GM18909 (cell line): ENCODE results near the gene ZIC4.

ENCODE experiments used
- ATAC-seq: cut with Tn5 transposase; IDR thresholded peaks from one replicate; pipeline ENCODE4 v1.9.1; 2021; ENCODE audit warnings: mild to moderate bottlenecking; ENCODE audit not compliant: unreplicated experiment, poor library complexity

Gene ZIC4

GRCh38 chr3:147358144-147358992 lies 48.0 kb downstream of the ZIC4 start:
- no peak for ATAC-seq

DNA sequence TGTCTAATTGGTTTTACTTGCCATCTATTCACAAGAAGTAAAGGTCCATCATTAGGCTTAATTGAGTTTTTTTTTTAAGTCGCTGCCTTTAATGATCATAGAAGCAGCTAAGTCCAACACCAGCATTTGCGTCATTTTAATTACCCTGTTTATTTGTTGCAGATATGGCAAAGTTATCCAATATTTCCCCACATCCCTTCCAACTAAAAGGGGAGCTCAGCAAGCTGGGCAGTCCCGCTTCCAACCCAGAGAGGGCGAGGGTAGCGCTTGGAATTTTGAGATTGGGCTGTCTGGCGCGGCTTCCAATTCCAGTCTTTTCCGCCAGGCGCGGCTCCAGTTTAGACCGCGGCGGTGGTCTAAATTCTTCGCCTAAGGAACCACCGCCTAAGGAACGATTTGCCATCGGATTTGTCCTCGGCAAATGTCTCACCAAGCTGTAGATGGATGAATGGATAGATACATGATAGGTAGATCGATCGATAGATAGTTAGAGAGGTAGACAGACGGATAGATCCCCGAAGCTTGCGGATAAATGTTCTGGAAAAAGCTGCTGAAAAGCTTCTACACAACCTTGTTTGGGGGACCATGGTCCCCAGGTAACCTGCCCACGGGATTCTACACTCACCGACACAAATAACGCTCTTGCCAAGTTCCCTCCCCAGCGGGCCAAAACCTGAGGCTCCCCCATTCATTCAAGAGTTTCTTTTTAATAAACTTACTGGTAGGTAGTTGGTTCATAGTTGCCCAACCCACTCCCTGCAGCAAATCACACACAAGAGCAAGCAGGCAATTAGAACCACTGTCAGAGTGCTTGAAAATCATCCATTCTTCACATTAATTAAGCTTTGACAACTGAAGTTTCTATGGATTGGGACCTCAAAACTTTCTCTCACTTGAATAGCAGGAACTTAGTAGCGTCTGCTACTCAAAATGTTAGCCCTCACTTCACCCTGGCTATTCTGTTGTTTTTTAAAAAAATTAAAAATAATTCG lies 49.1 kb downstream of the ZIC4 start:
- ATAC-seq = no peak

- no peak for ATAC-seq
These were observed 50.0 kb downstream of the ZIC4 start for GRCh38 chr3:147356145-147356908.

GRCh38 chr3:147355753-147356090 lies 50.6 kb downstream of the ZIC4 start:
- no peak for ATAC-seq

GRCh38 chr3:147355084-147355752 lies 51.1 kb downstream of the ZIC4 start:
- ATAC-seq = no peak

DNA sequence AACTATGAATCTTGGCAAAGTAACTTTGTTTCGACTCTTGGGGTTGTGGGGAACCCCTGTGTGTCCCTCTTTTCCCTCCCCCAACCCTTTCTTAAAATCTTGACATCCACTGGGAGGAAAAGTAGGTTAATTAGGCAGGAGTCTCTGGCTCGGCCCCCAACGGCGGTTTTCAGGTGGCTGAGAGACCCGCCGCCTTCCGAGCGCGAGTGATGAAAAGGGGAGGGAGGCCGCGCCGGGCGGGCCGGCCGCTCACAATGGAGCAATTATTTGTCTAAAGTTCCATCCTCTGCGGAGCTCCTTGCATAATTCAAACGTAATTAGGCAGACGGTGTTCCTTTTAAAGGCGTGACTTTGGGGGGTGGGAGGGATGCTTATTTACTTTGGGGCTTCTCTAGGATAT lies 51.7 kb downstream of the ZIC4 start:
- ATAC-seq = no peak

DNA sequence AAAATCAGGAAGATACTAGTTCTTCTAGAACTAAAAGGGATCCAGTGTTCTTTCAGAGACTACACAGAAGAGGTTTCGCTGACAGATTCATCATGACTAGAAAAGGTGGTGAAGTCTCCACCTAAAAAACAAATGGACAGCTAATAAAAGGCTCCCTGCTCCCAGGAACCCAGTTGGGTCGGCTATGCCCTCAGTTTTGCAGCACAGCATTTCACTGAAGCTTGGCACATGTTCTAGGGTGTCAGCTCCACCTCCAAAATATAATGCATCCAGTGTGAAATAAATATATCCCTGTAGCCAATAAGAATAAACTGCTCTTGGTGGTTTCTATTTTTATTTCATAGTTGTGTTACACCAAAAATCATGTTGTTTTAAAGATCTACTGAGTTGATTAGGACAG lies 55.0 kb downstream of the ZIC4 start:
- no peak for ATAC-seq

DNA sequence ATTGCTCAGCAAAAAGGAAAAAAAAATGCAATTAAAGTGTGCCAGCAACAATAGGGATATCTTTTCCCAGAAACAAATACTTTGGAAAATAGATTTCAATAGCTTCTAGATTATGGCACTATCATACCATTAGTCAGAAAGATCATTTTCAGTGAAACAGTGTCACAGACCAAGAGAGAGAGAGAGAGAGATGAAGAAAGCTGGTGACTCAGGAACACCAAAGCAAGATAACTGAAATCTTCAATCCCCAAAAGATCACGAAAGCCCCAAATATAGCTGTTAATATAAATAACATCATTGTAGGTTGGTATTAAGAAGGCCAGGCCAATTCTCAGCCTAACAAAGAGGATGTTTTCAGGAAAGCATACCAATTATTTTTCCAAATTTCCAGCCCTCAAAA lies 57.4 kb downstream of the ZIC4 start:
- ATAC-seq = no peak

- no peak for ATAC-seq
These were observed 62.4 kb downstream of the ZIC4 start for GRCh38 chr3:147343926-147344325.

GRCh38 chr3:147341727-147342126 lies 64.6 kb downstream of the ZIC4 start:
- no peak for ATAC-seq

DNA sequence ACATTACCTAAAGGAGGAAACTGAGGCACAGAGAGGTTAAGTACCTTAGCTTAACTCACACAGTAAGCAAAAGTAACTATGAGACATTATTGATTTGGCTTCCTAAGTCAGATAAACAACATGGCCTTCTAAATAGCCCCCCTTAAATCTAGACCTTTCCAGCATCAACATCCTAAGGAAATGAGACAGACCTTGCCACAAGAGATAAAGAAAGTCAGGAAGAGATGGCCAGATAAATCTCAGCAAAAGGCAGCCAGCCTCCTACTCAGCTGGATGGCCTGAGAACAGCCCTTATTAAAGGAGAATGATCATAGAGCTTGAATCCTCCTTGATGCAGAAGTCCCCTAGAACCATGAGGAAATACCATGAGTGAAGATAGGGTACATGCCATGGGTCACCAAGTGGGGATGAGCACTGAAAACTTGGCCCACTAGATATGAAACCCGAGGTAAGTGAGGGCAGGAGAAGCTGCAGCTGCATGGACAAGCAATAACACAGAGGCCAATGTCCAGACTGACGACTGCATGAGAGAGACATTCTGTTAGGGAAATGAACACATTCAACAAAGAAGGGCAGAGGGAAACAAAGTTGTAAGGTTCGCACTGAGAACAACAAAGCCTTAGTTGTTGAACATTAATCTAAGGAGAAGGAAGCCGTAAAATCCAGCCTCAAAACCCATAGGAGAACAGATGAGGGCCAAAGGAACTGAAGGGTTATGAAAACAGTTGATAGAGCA lies 69.6 kb downstream of the ZIC4 start:
- no peak for ATAC-seq
